Measurements from ENCODE around the gene ALG8. TPM values are rescaled to one million over a fixed set of nuclear protein-coding genes. Genes with fewer than 3 reads are reported as not detected.
A peak's percentile ranks its signal among the peaks of the same experiment; 100 is the strongest.

ALG8 gene
- total RNA-seq, 1 experiment from 2014 or later = 97.0 TPM

- BruUV-seq (replicated peaks) = no TSS peak
- in situ Hi-C loops (cut with HindIII; ENCODE audit: low pct_unique_long_range_greater_than_20kb, low sequenced_read_pairs) = no loop called here
- ATAC-seq (peak; percentile 76), DNase-seq (ENCODE audit: low read depth, low spot score) (no peak)
- 0 out of 2 replicates have a peak overlapping the region, but pooled peaks have one; percentile 12 for H3K27ac ChIP-seq (ENCODE audit: low read length)
- ChIA-PET CTCF (no interaction called here), POLR2A (no interaction called here)
- H3K27me3 ChIP-seq (ENCODE audit: control insufficient read depth, insufficient read depth, low read length) = no peaks in the 10 kb centered on the region
- peaks cover 13% of the 10 kb centered on the region for H3K4me1 ChIP-seq (ENCODE audit: control insufficient read depth, insufficient read depth, low read length)
- no peaks in the 10 kb centered on the region for H3K9me3 ChIP-seq (ENCODE audit: control insufficient read depth, insufficient read depth, low read depth, low read length)
- TF ChIP-seq TCF7L2 (IDR thresholded peaks at IDR 0.05; ENCODE audit: low read depth, low read length) (no peak), REST (IDR thresholded peaks at IDR 0.05; ENCODE audit: insufficient read depth in 1 of 2, low read depth in 2 of 2, low read length in 1 of 2) (no peak), POLR2AphosphoS5 (IDR thresholded peaks at IDR 0.05; ENCODE audit: low read depth, low read length) (no peak), SIN3A (IDR thresholded peaks at IDR 0.05; ENCODE audit: borderline replicate concordance, insufficient read depth, low read depth, low read length) (no peak), CTCF (IDR thresholded peaks at IDR 0.05) (no peak)
- H3K4me3 ChIP-seq (ENCODE audit: low read depth in 2 of 2, low read length in 2 of 2) = no peak overlapping the region
- intact Hi-C loops (cut with micrococcal nuclease; ENCODE audit: unreplicated experiment) = no loop called here
- H3K36me3 ChIP-seq (ENCODE audit: control insufficient read depth, insufficient read depth, low read length) = no peaks in the 10 kb centered on the region
These were observed 16.9 kb upstream of the ALG8 start for GRCh38 chr11:78156127-78156844.

- Histone ChIP-seq H3K9me3 (ENCODE audit: control insufficient read depth, insufficient read depth, low read depth, low read length) (no peaks in the 10 kb centered on the region), H3K4me3 (ENCODE audit: low read depth in 2 of 2, low read length in 2 of 2) (no peak overlapping the region), H3K27me3 (ENCODE audit: control insufficient read depth, insufficient read depth, low read length) (no peaks in the 10 kb centered on the region), H3K4me1 (ENCODE audit: control insufficient read depth, insufficient read depth, low read length) (peaks cover 16% of the 10 kb centered on the region), H3K27ac (ENCODE audit: low read length) (no peak overlapping the region), H3K36me3 (ENCODE audit: control insufficient read depth, insufficient read depth, low read length) (no peaks in the 10 kb centered on the region)
- ChIA-PET CTCF (no interaction called here), POLR2A (interaction anchor here (0.6 kb wide), 1 partner anchor 43 kb away, joined by 3 read pairs; no protein-coding TSS in a partner anchor)
- no peak for TF ChIP-seq TCF7L2 (IDR thresholded peaks at IDR 0.05; ENCODE audit: low read depth, low read length)
- no peak for TF ChIP-seq POLR2AphosphoS5 (IDR thresholded peaks at IDR 0.05; ENCODE audit: low read depth, low read length)
- TF ChIP-seq SIN3A (IDR thresholded peaks at IDR 0.05; ENCODE audit: borderline replicate concordance, insufficient read depth, low read depth, low read length) = no peak
- no peak for TF ChIP-seq REST (IDR thresholded peaks at IDR 0.05; ENCODE audit: insufficient read depth in 1 of 2, low read depth in 2 of 2, low read length in 1 of 2)
- no peak for TF ChIP-seq CTCF (IDR thresholded peaks at IDR 0.05)
- ATAC-seq (no peak), DNase-seq (ENCODE audit: low read depth, low spot score) (no peak)
- no TSS peak for BruUV-seq (replicated peaks)
- intact Hi-C loops (cut with micrococcal nuclease; ENCODE audit: unreplicated experiment) = no loop called here
- in situ Hi-C loops (cut with HindIII; ENCODE audit: low pct_unique_long_range_greater_than_20kb, low sequenced_read_pairs) = no loop called here
These were observed 12.4 kb upstream of the ALG8 start for GRCh38 chr11:78151804-78152203.

Data from Panc1 (cell line).